MM.1S (cell line): Measurements from ENCODE around the gene MIEF2.

Source experiments
- CTCF ChIP-seq: fragments of 300-600 bp; sonication (generic); IDR thresholded peaks from 2 replicates; pipeline ENCODE4 v1.5.1; 2016; ENCODE audit warnings: antibody characterized with exemption, low read length, mixed read lengths
- EZH2 ChIP-seq: fragments of 300-600 bp; sonication (generic); optimal IDR thresholded peaks from 2 replicates; pipeline ENCODE3; 2017; ENCODE audit warnings: low read depth, mild to moderate bottlenecking, antibody characterized with exemption, low read length, mixed read lengths
- EZH2phosphoT487 ChIP-seq: fragments of 300-600 bp; sonication (generic); IDR thresholded peaks from 2 replicates; pipeline ENCODE4 v1.6.1; 2018; ENCODE audit warnings: antibody characterized with exemption, low read length

- TF ChIP-seq CTCF (no peak), EZH2 (no peak), EZH2phosphoT487 (no peak)
Measured at GRCh38 chr17:18224053-18224386, 36.4 kb upstream of the MIEF2 start.
